Breast epithelium (tissue), 4 donors: ENCODE data around the gene PLCG2. TPM values are rescaled to one million over a fixed set of nuclear protein-coding genes. Genes with fewer than 3 reads are reported as not detected.

Experiments used
- DNase-seq, 2 donors: peaks; one replicate each; pipeline ENCODE4 v3.0.0-alpha.2; 2019; ENCODE audit warnings: low spot score in 2 of 2
- H3K27ac ChIP-seq, 2 donors: fragments of 200-600 bp; sonication (generic) in 1 of 2; one replicate each; pipeline ENCODE4 v1.5.1; 2016 to 2019; ENCODE audit warnings: mild to moderate bottlenecking in 1 of 2
- H3K27me3 ChIP-seq, 2 donors: fragments of 200-600 bp; sonication (generic) in 1 of 2; one replicate each; pipeline versions ENCODE4 v1.5.1 to v1.6.0; 2017 to 2019; ENCODE audit warnings: control low read depth in 1 of 2, mild to moderate bottlenecking in 1 of 2
- H3K36me3 ChIP-seq: fragments of 200-600 bp; one replicate; pipeline ENCODE4 v1.5.1; 2019
- H3K4me1 ChIP-seq, 2 donors: fragments of 200-600 bp; sonication (generic); one replicate each; pipeline ENCODE4 v1.5.1; 2016 to 2019; ENCODE audit warnings: control low read depth in 1 of 2
- H3K4me3 ChIP-seq, 3 donors: fragments of 200-600 bp; sonication (generic); 1 replicate in 2 of 3; 2 replicates in 1 of 3; pipeline ENCODE4 v1.5.1; 2016 to 2019; ENCODE audit warnings: mild to moderate bottlenecking in 3 of 3, moderate library complexity in 2 of 3
- H3K9me3 ChIP-seq, 2 donors: fragments of 200-600 bp; sonication (generic) in 1 of 2; one replicate each; pipeline ENCODE4 v1.5.1; 2016 to 2019; ENCODE audit warnings: control low read depth in 1 of 2
- POLR2A ChIP-seq: fragments of 450-650 bp; IDR thresholded peaks from one replicate; pipeline ENCODE4 v1.6.1; 2016; ENCODE audit warnings: antibody characterized with exemption, mild to moderate bottlenecking, moderate library complexity
- POLR2AphosphoS5 ChIP-seq, 3 donors: sonication (generic); formaldehyde crosslinking; IDR thresholded peaks; one replicate each; pipeline ENCODE4 v1.6.1; 2017; ENCODE audit warnings: antibody characterized with exemption in 3 of 3
- intact Hi-C: fragments of 100-400 bp; cut with DNase I; formaldehyde crosslinking; loops from one replicate; pipeline ENCODE4 v1.15.1; 2023; ENCODE audit warnings: low total_unique reads
- total RNA-seq, 3 donors: library from RNA; depleted of rRNA; stranded (reverse); fragments of >200 nt; gene quantifications; one replicate each; pipeline ENCODE4 v1.1.0, GENCODE V29; 2016
- TF ChIP-seq, protein P1 (sequence below), 3 donors: fragments of 450-650 bp; IDR thresholded peaks; one replicate each; pipeline ENCODE4 v1.5.1; 2016 to 2017; ENCODE audit warnings: antibody characterized with exemption in 3 of 3, mild to moderate bottlenecking in 3 of 3, moderate library complexity in 3 of 3

The PLCG2 gene
- total RNA-seq, 3 donors from 2014 or later, result 14.6 to 24.6 (median 24.3) TPM

DNA sequence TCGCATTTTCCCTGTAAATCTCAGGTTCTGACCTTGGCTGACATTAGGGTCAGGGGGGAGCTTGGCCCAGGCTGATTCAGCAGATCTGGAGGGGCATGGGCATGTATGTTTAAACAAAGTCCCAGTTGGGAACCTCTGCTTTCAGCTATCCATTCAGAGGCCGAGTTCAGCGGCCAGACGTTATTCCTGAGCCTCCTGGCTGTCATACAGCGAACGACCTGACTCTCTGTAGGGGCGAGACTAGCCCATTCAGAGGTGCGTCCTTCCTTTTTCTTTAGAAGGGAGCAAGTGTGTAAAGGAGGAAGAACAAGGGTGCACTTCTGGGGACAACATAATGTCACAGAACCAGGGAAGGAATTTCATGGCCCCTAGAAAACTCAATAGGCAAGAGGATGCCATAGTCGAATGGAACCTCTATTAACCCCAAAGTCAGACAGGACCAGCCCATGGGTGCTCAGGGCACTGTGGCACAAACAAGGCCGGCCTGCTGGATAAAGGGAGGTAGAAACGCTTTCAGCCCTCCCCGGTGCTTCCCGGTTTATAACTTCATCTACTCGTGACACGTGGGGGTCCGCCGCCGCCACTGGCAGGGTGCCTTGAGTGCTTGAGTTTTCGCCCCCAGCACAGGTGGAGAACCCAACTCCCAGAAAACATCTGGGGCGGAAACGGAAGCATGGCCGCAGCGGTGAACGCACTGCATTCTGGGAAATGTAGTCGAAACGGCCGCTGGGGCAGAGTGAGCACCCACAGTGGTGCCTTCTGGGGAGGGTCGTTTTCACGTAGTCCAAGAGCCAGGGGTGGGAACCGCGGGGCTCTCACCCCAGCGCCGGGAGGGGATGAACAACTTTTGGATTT, 33.2 kb upstream of the PLCG2 start:
- no peaks in the 10 kb centered on the region for H3K4me1 ChIP-seq
- peak; percentile 45 to 68 for DNase-seq
- H3K27ac ChIP-seq, result no peak overlapping the region
- TF ChIP-seq POLR2A, result no peak
- TF ChIP-seq, protein P1, sequence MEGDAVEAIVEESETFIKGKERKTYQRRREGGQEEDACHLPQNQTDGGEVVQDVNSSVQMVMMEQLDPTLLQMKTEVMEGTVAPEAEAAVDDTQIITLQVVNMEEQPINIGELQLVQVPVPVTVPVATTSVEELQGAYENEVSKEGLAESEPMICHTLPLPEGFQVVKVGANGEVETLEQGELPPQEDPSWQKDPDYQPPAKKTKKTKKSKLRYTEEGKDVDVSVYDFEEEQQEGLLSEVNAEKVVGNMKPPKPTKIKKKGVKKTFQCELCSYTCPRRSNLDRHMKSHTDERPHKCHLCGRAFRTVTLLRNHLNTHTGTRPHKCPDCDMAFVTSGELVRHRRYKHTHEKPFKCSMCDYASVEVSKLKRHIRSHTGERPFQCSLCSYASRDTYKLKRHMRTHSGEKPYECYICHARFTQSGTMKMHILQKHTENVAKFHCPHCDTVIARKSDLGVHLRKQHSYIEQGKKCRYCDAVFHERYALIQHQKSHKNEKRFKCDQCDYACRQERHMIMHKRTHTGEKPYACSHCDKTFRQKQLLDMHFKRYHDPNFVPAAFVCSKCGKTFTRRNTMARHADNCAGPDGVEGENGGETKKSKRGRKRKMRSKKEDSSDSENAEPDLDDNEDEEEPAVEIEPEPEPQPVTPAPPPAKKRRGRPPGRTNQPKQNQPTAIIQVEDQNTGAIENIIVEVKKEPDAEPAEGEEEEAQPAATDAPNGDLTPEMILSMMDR (IDR thresholded peaks at IDR 0.05), result no peak
- peak in 1 of 3 donors; percentile 19 for TF ChIP-seq POLR2AphosphoS5 (IDR thresholded peaks at IDR 0.05)
- H3K36me3 ChIP-seq, result no peaks in the 10 kb centered on the region
- no peaks in the 10 kb centered on the region for H3K9me3 ChIP-seq
- H3K4me3 ChIP-seq, result peak overlapping the region; percentile 37 to 64 (median 39)
- H3K27me3 ChIP-seq, result no peaks in the 10 kb centered on the region
- intact Hi-C loops, result no loop called here

DNA sequence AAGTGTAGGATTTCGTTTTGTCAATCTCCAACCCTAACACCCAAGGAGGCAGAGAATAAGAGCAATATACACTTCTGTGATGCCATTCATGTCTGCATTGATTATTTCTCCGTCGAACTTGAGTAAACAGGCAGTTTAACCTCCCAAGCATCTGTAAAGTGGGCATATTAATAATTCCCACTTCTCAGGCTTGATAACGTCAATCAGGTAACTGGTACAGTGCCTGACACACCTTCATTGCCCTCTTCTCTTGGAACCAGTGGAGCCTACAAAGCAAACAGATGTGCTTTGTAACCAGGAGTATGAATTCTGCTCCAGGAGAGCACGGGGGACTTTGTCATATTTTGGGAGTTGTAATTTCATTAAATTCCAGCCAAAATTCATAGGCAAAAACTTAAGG, 32.5 kb upstream of the PLCG2 start:
- no peaks in the 10 kb centered on the region for H3K36me3 ChIP-seq
- H3K27me3 ChIP-seq, result no peaks in the 10 kb centered on the region
- no peak overlapping the region for H3K27ac ChIP-seq
- TF ChIP-seq, protein P1 (IDR thresholded peaks at IDR 0.05), result no peak
- TF ChIP-seq POLR2A, result no peak
- TF ChIP-seq POLR2AphosphoS5 (IDR thresholded peaks at IDR 0.05), result no peak
- no peaks in the 10 kb centered on the region for H3K9me3 ChIP-seq
- intact Hi-C loops, result no loop called here
- no peak for DNase-seq
- no peaks in the 10 kb centered on the region for H3K4me1 ChIP-seq
- H3K4me3 ChIP-seq, result peak overlapping the region; percentile 37 to 64 (median 39)

DNA sequence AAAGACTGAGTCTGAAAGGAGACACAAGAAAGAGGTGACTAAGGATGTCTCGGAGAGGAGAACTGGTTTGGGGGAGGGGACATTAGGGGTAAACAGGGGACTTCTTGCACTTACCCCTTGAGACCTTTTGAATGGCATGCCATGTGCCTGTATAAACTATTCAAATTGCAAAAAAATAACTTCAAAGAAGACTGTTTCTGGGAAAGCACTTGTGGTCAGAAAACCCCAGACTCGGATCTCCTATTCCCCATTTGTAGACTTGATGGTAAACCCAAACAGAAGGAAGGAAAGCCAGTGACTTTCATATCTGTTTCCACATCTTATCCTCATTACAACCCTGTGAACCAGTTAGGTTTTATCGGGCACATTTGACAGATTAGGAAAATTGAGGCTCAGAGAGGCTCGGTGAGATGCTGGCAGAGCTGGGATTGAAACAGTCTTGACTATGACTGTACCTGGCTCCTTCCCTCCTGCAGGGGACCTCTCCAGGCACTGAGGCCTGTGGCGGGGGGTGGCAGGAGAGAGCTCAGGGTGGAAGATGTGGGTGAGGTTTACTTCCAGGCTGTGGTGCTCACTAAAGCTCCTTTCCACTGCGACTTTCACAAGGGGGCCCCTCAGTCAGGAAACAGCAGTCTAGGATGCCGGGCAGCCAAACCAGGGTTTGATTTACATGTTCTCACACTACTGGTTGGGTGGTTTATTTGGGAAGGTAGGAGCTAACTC, 30.5 kb upstream of the PLCG2 start:
- intact Hi-C loops, result no loop called here
- Histone ChIP-seq H3K9me3 (no peaks in the 10 kb centered on the region), H3K27me3 (no peaks in the 10 kb centered on the region), H3K4me3 (no peak overlapping the region), H3K4me1 (no peaks in the 10 kb centered on the region), H3K36me3 (no peaks in the 10 kb centered on the region), H3K27ac (no peak overlapping the region)
- DNase-seq, result no peak
- TF ChIP-seq, protein P1 (IDR thresholded peaks at IDR 0.05), result no peak
- TF ChIP-seq POLR2AphosphoS5 (IDR thresholded peaks at IDR 0.05) (no peak), POLR2A (no peak)

DNA sequence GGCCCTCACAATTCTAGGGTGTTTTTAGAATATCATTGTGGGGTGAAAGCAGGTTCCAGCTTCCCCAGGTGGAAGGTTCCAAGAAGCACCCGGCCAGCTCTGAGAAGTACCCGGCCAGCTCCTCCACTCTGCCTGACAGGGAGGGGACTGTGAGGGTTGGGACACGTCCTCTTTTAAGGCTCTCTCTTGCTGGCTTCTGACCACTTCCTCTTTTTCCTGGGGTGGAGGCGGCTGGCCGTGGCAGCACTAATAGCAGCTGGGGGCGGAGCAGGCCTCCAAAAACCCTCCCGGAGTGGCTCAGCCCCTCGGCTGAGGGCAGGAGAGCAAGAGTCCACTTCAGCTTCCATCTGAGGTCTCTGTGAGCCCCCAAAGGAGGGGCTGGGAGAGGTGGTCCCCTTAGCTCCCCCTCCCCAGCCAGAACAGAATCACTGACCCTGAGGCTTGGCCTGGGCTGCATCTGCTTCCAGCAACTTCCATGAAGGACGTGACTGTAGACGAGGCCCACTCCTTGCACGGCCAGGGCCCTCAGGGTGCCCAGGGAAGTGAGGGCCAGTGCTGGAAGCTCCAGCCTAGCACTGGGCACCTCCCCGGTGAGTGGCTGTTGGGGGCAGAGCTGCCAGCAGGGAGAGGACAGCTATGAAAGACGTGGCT, 26.7 kb upstream of the PLCG2 start:
- H3K9me3 ChIP-seq, result no peaks in the 10 kb centered on the region
- TF ChIP-seq POLR2A, result no peak
- TF ChIP-seq, protein P1 (IDR thresholded peaks at IDR 0.05), result no peak
- TF ChIP-seq POLR2AphosphoS5 (IDR thresholded peaks at IDR 0.05), result no peak
- intact Hi-C loops, result no loop called here
- DNase-seq, result no peak
- H3K4me3 ChIP-seq, result peak overlapping the region in 1 of 3 donors; percentile 5
- H3K27ac ChIP-seq, result peak overlapping the region in 1 of 2 donors; percentile 63
- no peaks in the 10 kb centered on the region for H3K27me3 ChIP-seq
- H3K36me3 ChIP-seq, result no peaks in the 10 kb centered on the region
- H3K4me1 ChIP-seq, result no peaks in the 10 kb centered on the region
